HG03442 (cell line): ENCODE results near the gene RAPGEF5.

Experiments
- ATAC-seq: cut with Tn5 transposase; IDR thresholded peaks from one replicate; pipeline ENCODE4 v1.9.1; 2021; ENCODE audit warnings: mild to moderate bottlenecking, moderate library complexity; ENCODE audit not compliant: unreplicated experiment

RAPGEF5 gene

DNA sequence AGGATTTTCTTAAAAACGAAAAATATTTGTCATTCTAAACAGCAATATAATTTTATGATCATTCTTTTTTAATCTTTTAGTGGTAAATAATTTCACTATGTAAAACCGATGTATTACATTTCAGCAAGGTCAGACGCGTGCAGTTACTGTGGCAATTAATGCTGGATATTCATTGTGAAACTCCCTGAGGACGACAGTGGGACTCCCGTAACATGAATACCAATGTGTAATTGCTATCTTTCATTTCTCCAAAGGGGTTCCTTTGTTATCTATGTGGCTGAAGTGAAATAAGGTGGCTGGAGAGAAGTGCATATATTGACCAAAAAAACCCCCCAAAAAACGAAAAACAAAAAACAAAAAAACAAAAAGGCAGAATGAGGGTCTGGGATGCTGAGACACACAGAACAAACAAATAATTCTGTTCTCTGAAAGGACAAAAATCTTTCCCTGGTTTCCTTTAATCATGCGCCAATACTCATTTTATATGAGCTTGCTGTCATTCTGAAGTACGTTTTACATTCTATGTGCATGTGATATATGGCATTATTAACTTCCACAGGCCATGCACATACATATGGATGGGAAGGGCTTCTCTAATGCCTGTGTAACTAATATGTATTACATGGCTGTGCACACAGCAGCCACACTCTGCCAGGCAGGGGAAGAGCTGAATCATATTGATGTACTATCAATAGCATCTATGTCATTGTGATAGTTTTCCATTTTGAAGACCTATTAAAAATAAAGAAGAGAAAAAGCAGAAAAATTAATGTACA lies 161.4 kb downstream of the RAPGEF5 start:
- ATAC-seq = no peak

DNA sequence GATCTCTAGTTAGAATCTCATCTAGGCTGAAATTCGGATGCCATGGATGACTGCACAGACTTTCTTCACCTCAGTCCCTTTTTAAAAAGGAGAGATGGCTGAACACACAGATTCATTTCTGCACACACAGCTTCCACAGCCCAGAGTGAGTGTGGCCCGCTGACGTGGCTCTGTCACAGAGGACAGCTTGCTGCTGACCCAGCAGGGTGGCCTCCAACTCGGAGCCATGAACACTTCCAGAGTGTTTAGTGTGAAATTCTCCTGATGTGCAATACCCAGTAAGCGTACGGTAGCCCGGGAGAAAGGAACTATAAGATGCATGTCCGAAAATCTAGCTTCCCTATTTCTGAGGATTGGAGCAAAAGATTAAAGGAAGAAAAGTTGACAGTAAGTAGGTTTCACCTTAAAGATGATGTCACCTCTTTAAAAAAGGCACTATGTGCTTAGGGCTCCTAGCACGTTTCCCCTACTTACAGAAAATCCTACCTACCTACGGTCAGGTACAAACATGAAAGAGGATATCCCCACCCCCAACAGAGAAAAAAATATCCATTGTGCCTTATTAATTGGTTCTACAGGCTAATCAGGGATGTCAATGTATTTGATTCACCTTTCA lies 162.2 kb downstream of the RAPGEF5 start:
- ATAC-seq = no peak

DNA sequence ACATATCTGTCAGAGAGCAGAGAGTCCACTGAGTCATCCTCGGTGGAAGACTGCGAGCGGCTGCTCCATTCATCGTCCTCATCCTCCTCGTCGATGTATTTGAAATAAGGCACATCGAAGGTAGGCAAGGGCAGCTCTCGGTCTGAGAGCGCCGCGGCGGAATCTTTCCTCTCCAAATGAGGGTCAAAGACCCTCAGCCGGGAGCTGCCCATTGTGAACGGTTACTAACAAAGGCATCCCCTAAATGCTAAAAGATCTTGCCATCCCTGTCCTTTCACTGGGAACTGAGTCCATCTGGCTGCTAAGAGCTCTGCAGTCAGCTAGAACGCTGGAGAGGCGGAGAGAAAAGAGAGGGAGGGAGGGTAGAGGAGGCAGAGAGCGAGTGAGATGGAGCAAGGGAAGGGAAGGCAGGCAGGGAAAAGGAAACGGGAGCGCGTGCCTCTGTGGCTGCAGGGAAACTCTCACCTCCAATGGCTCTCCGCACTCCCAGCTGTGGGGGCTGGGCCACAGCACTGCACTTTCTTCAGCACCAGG lies 163.4 kb downstream of the RAPGEF5 start:
- ATAC-seq = no peak

DNA sequence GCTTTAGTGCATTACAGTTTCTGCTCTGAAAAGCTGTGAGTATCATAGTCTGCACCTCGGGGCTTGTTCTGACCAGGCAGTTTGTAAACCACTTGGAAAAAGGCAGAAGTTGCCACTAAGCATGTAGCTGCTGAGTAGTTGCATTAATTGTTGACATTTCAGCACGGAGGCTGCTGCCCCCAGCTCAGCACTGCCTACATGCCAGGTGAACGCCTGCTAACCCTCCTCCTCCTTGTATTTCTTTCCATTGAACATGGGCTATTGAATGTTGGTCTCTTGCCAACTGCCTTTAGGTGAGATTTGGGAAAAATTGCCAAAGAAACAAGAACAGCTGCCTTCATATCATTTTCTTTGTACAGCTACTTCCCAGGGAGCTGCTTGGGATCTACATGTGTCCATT lies 164.2 kb downstream of the RAPGEF5 start:
- no peak for ATAC-seq

DNA sequence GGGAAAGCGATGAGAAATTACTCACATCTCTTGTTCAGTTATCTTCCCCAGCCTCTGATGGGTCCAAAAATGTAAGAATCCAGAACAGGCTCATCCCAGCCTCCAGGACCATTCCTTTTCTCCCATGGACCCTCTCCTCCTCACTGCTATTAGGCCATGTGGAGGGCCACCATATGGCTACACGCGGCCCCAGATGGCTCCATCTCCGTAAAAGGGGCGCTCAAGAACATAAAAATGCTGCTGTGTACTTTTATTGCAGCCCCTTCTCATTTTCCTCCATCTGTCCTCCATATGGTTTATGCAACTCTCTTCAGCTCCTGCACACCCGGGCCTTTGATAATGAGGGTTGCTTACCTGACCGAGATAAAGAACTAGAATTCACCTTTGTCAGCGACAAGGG lies 166.2 kb downstream of the RAPGEF5 start:
- ATAC-seq = no peak

DNA sequence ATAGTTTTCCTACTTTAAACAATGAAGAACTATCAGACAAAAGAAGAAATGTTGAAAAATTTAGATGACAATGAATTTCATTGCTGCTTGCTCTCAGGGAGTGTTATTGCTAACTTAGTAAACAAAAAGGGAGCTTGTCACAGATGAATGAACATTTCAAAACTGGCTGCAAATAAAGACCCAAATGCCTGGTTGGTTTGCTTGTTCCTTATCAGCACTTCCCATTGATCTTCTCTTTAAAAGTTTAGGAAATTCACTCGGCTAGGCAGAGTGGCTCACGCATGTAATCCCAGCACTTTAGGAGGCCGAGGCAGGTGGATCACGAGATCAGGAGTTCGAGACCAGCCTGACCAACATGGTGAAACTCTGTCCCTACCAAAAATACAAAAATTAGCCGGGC lies 167.2 kb downstream of the RAPGEF5 start:
- ATAC-seq = no peak

DNA sequence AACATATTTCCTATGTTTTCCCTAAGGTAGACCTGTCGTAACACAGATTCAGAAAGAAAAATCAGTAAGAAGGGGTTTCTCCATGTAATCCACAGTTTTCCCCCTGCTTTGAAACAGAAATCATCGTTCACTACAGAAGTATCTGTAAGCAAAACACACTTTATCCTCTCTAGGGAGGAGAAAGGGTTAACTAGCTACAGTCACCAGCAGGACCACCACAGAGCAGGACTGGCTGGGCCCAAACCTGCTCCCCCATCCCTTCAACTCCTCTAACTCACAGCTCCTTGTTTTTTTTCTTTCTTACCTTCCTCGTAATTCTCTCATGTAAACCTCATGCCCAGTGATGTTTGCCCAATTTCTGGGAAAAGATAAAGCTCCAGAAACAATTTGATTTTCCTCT lies 167.7 kb downstream of the RAPGEF5 start:
- ATAC-seq = no peak

DNA sequence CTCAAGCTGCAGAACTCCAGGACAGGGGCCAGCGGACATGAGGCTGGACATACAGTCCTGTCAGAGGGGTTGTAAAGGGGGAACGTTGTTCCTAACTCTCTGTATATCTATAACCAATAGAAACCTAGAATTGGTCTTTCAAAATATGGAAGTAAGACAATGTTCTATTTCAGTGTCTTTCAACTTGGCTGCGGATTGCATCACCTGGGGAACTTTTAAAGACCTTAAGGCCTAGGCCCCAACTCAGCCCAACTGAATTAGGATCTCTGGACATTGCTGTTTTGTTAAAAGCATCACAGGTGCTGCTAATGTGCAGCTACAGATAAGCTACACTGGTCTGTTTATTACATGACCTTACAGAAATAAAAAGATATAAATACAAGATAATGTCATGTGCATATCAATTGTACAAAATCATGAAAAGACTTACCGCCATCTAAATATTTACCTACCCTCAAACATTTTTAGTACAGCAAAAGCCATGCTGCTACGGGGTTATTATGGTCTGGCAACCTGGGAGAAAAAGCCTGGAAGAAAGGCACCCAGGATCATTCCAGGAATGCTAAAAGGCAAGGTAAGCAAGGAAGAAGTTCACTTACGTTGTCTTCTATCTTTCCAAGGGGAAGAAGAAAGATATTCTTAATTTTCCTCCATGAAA lies 169.1 kb downstream of the RAPGEF5 start:
- no peak for ATAC-seq

DNA sequence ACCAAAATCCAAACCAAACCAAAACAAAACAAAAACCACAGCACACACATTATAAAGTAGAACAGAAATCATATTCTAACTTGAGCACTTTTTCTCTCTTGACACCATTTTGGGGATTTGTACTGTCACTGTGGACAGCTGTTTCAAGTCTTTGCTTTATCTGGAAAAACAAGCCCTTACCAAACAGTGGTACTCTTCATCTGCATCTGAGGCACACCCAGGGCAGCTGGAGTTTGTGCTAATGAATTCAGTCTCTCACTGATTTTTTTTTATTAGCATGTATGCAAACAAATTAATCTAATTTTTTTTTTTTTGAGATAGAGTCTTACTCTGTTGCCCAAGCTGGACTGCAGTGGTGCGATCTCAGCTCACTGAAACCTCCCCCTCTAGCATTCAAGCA lies 171.4 kb downstream of the RAPGEF5 start:
- no peak for ATAC-seq

DNA sequence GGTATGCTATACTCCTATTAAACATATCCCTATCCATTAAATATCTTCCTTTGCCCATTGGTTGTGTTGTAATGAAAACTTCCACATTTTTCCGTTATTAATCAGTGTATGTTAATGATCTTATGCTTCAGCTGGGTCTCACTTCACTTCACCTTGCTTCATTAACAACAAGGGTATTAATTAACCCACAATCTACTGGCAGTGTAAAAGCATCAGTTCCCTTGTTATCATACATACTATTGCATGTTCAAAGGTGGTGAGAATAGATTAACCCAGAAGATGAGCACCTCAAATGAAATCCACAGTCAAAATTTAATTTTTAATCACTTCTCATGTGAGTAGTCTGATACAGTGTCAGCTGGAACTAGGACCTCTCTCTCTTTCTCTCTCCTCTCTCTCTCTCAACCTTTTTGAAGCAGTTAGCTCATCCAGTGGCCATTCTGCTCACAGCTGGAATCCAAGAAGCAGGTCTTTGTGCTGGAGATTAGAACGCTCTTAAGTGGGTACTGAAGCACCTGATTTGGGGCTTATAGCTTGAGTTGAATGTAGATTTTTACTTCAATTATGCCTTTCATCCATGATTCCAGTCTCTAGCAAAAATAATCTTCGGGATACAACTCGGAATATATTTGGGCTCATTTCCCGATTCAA lies 172.3 kb downstream of the RAPGEF5 start:
- ATAC-seq = no peak

DNA sequence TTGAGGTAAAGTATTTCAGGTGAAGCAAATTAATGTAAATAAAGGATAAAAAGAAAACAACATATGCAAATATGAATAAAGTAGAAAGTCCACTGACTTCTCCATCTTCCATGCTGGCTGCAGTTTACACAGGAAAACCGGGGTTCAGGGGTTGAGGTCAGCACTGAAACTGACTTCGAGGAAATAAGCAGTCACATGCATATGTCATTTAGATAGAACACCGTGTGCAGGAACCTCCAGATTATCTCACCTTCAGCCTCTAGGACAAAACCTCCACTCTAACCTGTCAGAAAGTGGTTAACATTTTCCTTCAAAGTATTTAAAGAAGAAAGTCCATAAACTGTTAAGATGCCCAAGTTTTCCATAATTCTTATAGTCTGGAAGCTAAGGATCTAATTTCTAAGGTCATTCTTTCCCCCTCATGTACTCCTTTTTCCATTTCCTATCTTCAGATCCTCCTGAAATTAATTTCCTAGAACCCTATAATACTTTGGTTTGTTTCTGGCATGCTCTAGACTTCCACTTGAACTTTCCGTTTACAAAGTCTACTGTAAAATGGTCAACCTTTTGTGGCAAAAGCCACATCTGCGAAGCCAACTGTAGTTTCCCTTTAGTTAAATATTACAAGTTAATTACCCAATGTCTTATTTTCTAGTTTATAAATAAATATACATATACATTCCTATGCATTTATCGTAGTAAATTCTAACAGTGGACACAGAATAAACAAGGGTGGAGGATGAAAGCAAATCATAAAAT lies 173.3 kb downstream of the RAPGEF5 start:
- ATAC-seq = no peak

DNA sequence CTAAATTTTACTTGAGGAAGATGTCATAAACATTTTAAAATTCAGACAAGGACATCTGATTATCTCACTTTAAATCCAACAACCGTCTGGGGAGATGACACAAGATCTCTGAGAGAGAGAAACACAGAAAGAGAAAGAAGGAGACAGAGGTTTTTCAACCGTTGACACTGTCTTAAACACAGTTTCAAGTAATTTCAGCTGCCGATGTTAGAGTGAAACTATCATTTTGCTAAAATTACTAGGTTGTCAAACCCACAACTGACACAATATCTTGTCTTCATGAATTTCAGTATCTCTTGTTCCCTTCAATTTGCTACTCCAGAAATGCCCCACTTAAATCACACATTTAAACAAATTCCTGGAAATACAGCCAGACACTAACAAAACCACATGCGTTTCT lies 174.8 kb downstream of the RAPGEF5 start:
- ATAC-seq = no peak

DNA sequence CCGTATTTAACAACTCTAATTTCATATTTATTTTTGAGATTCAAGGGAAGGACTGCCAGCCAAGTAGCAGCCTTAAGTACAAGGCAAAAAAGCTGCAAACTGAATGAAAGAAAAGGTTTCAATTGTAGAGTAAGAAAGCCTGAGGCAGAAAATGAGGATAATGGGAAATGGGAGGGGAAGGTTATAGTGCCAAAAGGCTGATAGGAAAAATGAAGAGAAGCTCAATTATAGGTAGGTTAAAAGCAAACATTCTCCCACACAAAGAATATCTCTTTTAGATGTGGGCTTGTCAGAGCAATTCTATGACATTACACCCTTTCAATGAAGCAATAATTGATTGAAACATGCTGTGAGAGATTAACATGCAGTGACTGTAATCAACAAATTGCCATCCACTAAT lies 175.3 kb downstream of the RAPGEF5 start:
- no peak for ATAC-seq

DNA sequence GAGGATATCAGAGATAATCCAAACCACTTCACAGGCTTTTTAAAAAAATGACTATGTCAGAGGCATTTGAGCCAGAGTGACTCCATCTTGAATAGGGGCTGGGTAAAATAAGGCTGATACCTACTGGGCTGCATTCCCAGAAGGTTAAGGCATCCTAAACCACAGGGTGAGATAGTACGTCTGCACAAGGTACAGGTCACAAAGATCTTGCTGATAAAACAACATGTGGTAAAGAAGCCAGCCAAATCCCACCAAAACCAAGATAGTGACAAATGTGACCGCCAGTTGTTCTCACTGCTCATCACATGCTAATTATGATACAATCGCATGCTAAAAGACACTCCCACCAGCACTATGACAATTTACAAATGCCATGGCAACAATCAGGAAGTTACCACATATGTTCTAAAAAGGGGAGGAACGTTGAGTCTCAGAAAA lies 177.5 kb downstream of the RAPGEF5 start:
- ATAC-seq = no peak

DNA sequence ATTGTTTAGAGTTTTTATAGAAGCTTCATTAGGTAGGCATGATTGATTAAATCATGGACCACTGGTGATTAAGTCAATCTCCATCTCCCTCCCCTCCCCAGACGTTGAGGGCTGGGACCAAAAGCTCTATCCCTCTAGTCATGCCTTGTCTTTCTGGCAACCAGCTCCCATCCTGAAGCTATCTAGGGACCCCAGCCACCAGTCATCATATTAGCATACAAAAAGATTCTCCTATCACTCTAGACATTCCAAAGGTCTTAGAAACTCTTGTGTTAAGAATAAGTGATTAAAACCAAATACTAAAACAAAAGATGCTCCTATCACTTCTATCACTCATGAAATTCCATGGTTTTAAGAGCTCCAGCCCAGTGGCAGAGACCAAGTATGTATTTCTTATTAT lies 178.2 kb downstream of the RAPGEF5 start:
- no peak for ATAC-seq

DNA sequence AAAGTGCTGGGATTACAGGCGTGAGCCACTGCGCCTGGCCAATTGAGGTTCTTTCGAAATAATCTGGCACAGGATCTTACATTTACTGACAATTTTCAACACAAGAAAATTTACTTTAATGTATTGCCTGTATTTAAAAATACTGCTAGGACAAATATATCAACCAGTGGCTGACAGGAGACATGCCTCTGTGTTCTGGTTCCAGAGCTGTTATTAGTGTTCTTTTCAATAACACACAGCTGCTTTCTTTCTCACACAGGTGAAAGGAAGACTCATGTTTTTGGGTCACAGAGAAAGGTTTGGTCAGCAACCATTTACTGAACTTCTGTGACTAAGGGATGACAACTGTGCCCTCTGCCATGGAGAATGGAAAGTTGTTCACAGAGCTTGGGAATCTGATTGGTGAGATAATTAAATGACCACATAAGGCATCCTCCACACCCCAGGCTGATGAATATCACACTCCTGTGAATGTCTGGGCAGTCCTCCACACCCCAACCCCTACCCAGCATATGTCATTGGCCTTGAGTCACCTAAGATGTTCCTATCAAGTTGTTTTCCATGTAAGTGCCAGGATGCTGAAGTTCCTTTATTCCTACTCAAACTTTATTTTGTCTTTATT lies 180.1 kb downstream of the RAPGEF5 start:
- no peak for ATAC-seq

DNA sequence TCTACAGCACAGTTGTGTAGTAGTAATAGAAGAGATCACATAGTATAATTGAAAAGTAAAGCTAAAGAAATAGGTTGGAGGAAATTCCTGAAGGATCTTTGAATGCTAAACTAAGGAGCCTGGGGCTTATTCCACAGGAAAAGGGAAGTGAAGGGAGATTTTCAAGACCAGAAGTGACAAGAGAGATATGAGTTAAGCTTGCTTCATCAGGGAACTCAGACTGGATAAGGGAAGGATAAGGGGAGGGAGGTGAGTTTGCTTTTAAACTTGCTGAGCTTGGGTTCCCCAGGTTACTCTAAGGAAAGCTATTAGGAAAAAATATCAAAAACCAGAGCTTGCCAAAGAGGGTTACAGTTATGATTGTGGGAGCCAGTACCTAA lies 182.4 kb downstream of the RAPGEF5 start:
- no peak for ATAC-seq

DNA sequence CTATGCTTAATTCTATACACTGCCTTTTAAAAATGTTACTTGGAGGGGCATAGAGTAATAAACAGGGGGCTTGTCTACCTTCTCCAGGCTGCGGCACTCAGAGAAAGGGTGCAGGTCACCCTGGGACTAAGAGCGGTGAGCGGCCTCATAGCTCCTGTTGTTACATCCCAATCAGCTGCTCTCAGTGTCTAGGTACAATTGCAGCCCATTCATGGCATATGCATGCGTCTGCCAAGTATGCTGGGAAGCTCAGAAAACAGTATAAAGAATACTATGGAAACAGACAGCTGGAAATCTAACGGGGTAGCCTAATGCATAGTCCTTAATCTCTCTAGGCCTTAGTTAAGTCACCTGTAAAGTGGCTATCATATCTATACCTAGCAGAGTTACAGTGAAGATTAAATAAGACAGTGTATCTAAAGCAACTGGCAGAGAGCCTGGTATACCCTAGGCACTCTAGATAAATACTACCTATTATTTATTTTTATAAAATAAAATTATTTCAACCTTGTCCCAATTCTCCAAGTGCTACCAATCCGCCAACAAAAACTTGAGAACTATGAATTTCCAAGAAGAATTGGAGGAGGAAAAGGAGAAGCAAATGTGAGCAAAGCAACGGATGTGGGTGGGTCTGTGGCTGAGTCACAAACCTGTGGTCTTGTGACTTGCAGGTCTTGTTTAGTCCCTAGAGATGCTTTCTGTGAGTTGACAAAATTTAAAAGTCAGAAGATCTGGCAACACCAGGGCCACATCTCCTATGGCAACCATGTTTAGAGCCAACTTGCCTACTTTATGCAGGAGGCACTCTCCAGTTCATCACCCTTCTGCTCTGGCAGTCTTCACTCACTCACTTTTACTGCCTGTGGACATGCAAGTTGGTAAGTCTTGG lies 183.0 kb downstream of the RAPGEF5 start:
- ATAC-seq = peak; percentile 97

DNA sequence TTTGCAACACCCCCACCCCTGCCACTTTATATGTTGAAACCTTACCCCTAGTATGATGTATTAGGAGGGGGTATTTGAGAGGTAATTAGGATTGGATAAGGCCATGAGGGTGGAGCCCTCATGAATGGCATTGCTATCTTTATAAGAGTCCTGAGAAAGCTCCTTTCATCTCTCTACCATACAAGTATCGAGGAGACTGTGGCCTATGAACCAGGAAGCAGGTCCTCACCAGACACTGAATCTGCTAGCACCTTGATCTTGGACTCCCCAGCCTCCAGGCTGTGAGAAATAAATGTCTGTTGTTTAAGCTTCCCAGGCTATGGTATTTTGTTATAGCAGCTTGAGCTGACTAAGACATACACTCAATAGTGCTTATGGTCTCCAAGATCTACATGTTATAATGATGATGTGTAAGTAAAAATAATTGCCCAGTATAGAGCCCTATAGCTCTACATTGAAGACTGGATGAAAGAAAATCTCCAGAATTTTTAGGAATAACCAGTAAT lies 188.8 kb downstream of the RAPGEF5 start:
- no peak for ATAC-seq
